Measurements from ENCODE around the gene IRX4. TPM values are rescaled to one million over a fixed set of nuclear protein-coding genes. Genes with fewer than 3 reads are reported as not detected.

The IRX4 gene
- total RNA-seq, 1 donor from 2014 or later: 0.68 TPM

DNA sequence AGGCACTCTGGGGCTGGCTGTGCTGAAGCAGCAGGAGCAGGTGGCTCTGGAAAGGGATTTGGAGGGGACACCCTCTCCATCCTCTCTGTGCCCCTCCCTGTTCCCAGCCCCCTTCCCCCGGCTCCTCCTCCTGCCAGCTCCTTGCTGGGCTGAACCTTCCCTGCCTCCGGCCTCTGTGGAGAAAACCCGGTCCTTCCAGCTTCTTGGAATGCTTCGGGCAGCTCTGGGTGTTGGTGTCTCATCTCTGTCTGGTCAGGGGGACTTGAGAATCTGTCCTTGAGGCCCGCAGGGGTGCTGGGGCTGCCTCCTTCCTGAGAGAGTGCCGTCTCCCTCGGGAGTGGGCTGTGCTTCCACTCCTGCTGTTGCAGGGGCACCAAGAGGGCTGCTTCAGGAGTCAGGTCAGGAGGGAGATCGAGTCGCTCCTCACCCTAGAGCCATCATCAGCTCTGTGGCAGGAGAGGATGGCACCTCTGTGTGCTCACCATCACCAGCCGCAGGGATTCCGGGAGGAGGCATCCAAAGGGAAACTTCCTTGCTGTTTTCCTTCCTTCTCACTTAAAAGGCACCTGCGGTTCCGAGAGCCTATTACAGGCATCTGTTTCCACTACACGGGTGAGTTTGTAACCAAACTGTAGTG is 50.9 kb downstream of the IRX4 start:
- Histone ChIP-seq H3K9ac (ENCODE audit: low read length) (no peak overlapping the region), H3K27me3 (ENCODE audit: insufficient read depth, low read length) (peaks cover 3% of the 10 kb centered on the region), H4K20me1 (ENCODE audit: insufficient read depth, low read length) (no peaks in the 10 kb centered on the region), H3K4me2 (ENCODE audit: low read length) (no peak overlapping the region), H3K4me3 (ENCODE audit: insufficient read depth, low read depth, low read length) (no peak overlapping the region), H3K4me1 (ENCODE audit: insufficient read depth, low read length) (no peaks in the 10 kb centered on the region), H3K36me3 (ENCODE audit: insufficient read depth, low read length) (no peaks in the 10 kb centered on the region), H2AFZ (ENCODE audit: low read depth, low read length) (no peak overlapping the region), H3K79me2 (ENCODE audit: insufficient read depth, low read length) (no peaks in the 10 kb centered on the region), H3K27ac (ENCODE audit: low read depth, low read length) (no peak overlapping the region), H3K9me3 (ENCODE audit: insufficient read depth, low read depth, low read length) (no peaks in the 10 kb centered on the region)
- Mint-ChIP-seq H3K27me3 (ENCODE audit: low read depth, unreplicated experiment) (peaks cover 32% of the 10 kb centered on the region), H3K4me1 (ENCODE audit: low read depth, unreplicated experiment) (peaks cover 1% of the 10 kb centered on the region), H3K4me3 (ENCODE audit: unreplicated experiment) (no peak overlapping the region), H3K27ac (ENCODE audit: unreplicated experiment) (no peak overlapping the region), H3K9me3 (ENCODE audit: unreplicated experiment) (peaks cover 1% of the 10 kb centered on the region), H3K36me3 (ENCODE audit: low read depth, unreplicated experiment) (peaks cover 12% of the 10 kb centered on the region)
- DNase-seq (ENCODE audit: low read depth) (no peak), FAIRE-seq (no peak)
- TF ChIP-seq, protein P1, sequence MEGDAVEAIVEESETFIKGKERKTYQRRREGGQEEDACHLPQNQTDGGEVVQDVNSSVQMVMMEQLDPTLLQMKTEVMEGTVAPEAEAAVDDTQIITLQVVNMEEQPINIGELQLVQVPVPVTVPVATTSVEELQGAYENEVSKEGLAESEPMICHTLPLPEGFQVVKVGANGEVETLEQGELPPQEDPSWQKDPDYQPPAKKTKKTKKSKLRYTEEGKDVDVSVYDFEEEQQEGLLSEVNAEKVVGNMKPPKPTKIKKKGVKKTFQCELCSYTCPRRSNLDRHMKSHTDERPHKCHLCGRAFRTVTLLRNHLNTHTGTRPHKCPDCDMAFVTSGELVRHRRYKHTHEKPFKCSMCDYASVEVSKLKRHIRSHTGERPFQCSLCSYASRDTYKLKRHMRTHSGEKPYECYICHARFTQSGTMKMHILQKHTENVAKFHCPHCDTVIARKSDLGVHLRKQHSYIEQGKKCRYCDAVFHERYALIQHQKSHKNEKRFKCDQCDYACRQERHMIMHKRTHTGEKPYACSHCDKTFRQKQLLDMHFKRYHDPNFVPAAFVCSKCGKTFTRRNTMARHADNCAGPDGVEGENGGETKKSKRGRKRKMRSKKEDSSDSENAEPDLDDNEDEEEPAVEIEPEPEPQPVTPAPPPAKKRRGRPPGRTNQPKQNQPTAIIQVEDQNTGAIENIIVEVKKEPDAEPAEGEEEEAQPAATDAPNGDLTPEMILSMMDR (IDR thresholded peaks at IDR 0.05; ENCODE audit: insufficient read depth, low read depth, low read length): no peak
- no peak for TF ChIP-seq EZH2 (IDR thresholded peaks at IDR 0.05; ENCODE audit: insufficient read depth, low read length)

- H3K79me2 ChIP-seq (ENCODE audit: insufficient read depth, low read length): no peaks in the 10 kb centered on the region
- Mint-ChIP-seq H3K27me3 (ENCODE audit: low read depth, unreplicated experiment) (peaks cover 28% of the 10 kb centered on the region), H3K36me3 (ENCODE audit: low read depth, unreplicated experiment) (peaks cover 13% of the 10 kb centered on the region), H3K9me3 (ENCODE audit: unreplicated experiment) (peaks cover 1% of the 10 kb centered on the region), H3K4me3 (ENCODE audit: unreplicated experiment) (no peak overlapping the region), H3K4me1 (ENCODE audit: low read depth, unreplicated experiment) (peaks cover 1% of the 10 kb centered on the region), H3K27ac (ENCODE audit: unreplicated experiment) (no peak overlapping the region)
- no peaks in the 10 kb centered on the region for H3K36me3 ChIP-seq (ENCODE audit: insufficient read depth, low read length)
- no peaks in the 10 kb centered on the region for H3K9me3 ChIP-seq (ENCODE audit: insufficient read depth, low read depth, low read length)
- H3K27ac ChIP-seq (ENCODE audit: low read depth, low read length): no peak overlapping the region
- FAIRE-seq (no peak), DNase-seq (ENCODE audit: low read depth) (no peak)
- H3K4me2 ChIP-seq (ENCODE audit: low read length): no peak overlapping the region
- H3K9ac ChIP-seq (ENCODE audit: low read length): no peak overlapping the region
- TF ChIP-seq, protein P1 (IDR thresholded peaks at IDR 0.05; ENCODE audit: insufficient read depth, low read depth, low read length): no peak
- no peak for TF ChIP-seq EZH2 (IDR thresholded peaks at IDR 0.05; ENCODE audit: insufficient read depth, low read length)
- no peak overlapping the region for H2AFZ ChIP-seq (ENCODE audit: low read depth, low read length)
- H3K4me1 ChIP-seq (ENCODE audit: insufficient read depth, low read length): no peaks in the 10 kb centered on the region
- no peaks in the 10 kb centered on the region for H4K20me1 ChIP-seq (ENCODE audit: insufficient read depth, low read length)
- peaks cover 3% of the 10 kb centered on the region for H3K27me3 ChIP-seq (ENCODE audit: insufficient read depth, low read length)
- H3K4me3 ChIP-seq (ENCODE audit: insufficient read depth, low read depth, low read length): no peak overlapping the region
Observed at GRCh38 chr5:1831257-1831656, 51.5 kb downstream of the IRX4 start.

GRCh38 chr5:1830571-1831228 is 52.0 kb downstream of the IRX4 start:
- no peak for TF ChIP-seq EZH2 (IDR thresholded peaks at IDR 0.05; ENCODE audit: insufficient read depth, low read length)
- TF ChIP-seq, protein P1 (IDR thresholded peaks at IDR 0.05; ENCODE audit: insufficient read depth, low read depth, low read length): no peak
- H3K9me3 Mint-ChIP-seq (ENCODE audit: unreplicated experiment): peaks cover 1% of the 10 kb centered on the region
- no peak overlapping the region for H3K9ac ChIP-seq (ENCODE audit: low read length)
- H3K36me3 ChIP-seq (ENCODE audit: insufficient read depth, low read length): peaks cover 2% of the 10 kb centered on the region
- H3K36me3 Mint-ChIP-seq (ENCODE audit: low read depth, unreplicated experiment): peaks cover 18% of the 10 kb centered on the region
- FAIRE-seq: no peak
- H3K27ac ChIP-seq (ENCODE audit: low read depth, low read length): no peak overlapping the region
- H3K4me3 ChIP-seq (ENCODE audit: insufficient read depth, low read depth, low read length): no peak overlapping the region
- H3K27me3 ChIP-seq (ENCODE audit: insufficient read depth, low read length): peaks cover 3% of the 10 kb centered on the region
- no peak overlapping the region for H3K4me3 Mint-ChIP-seq (ENCODE audit: unreplicated experiment)
- no peaks in the 10 kb centered on the region for H3K79me2 ChIP-seq (ENCODE audit: insufficient read depth, low read length)
- H3K4me1 Mint-ChIP-seq (ENCODE audit: low read depth, unreplicated experiment): peaks cover 1% of the 10 kb centered on the region
- no peak for DNase-seq (ENCODE audit: low read depth)
- no peak overlapping the region for H2AFZ ChIP-seq (ENCODE audit: low read depth, low read length)
- H4K20me1 ChIP-seq (ENCODE audit: insufficient read depth, low read length): no peaks in the 10 kb centered on the region
- H3K4me2 ChIP-seq (ENCODE audit: low read length): no peak overlapping the region
- peaks cover 24% of the 10 kb centered on the region for H3K27me3 Mint-ChIP-seq (ENCODE audit: low read depth, unreplicated experiment)
- H3K27ac Mint-ChIP-seq (ENCODE audit: unreplicated experiment): no peak overlapping the region
- no peaks in the 10 kb centered on the region for H3K9me3 ChIP-seq (ENCODE audit: insufficient read depth, low read depth, low read length)
- no peaks in the 10 kb centered on the region for H3K4me1 ChIP-seq (ENCODE audit: insufficient read depth, low read length)
